Left colon (tissue), 2 donors: Measurements from ENCODE around the gene CNGA3. TPM values are rescaled to one million over a fixed set of nuclear protein-coding genes. Genes with fewer than 3 reads are reported as not detected.
A peak's percentile ranks its signal among the peaks of the same experiment; 100 is the strongest.
"Not testable (repeated sequence)": the region's sequence is repeated elsewhere in the genome, so short reads cannot be mapped to it uniquely, and the experiment has no call there.

Experiments
- ATAC-seq: fragments of 200-7000 bp; cut with Tn5 transposase; one replicate; pipeline ENCODE4 v1.9.1; 2020; ENCODE audit warnings: mild to moderate bottlenecking, moderate library complexity
- DNase-seq, 2 donors: peaks; one replicate each; pipeline ENCODE4 v3.0.0-alpha.2; 2020
- intact Hi-C, 2 donors: fragments of 100-400 bp; cut with DNase I in 1 of 2; cut with micrococcal nuclease in 1 of 2; formaldehyde crosslinking; loops; one replicate each; pipeline versions ENCODE4 v1.11.2 to v1.14.0; 2022; cut with DNase I, micrococcal nuclease
- total RNA-seq, 2 donors: library from RNA; stranded (reverse); fragmentation: NEBNext Ultra II Directional; extraction: Animal tissue kit (Norgen Biotek cat#: 25700); gene quantifications; one replicate each; pipeline ENCODE4 v1.2.1, GENCODE V29; 2021
- donor health status: DM: no; HTN: no; CAD: no.
- donor health status: DM: yes; HTN: yes; CAD: no.

Gene CNGA3
- total RNA-seq, 2 donors from 2014 or later = 0.27 to 1.3 TPM

GRCh38 chr2:98416383-98417159, 70.3 kb downstream of the CNGA3 start:
- ATAC-seq = no peak
- intact Hi-C loops = no loop called here
- no peak for DNase-seq

DNA sequence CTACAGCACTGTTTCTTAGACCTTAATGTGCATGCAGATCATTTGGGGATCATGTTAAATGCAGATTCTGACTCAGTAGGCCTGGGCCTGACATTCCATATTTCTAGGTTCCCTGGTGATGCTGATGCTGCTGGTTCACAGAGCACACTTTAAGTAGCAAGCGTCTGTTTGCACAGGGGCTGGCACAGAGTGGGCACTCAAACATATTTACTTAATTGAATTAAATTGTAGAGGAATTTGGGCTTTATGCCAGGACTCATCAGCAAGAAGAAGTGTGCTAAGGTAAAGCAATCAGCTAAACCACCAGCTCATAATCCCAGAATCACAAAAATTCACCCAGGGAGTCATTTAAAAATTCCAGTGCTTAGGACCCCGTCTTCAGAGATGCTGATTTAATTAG, 73.3 kb downstream of the CNGA3 start:
- ATAC-seq (no peak), DNase-seq (no peak)
- intact Hi-C loops = no loop called here

GRCh38 chr2:98419977-98420725, 73.9 kb downstream of the CNGA3 start:
- DNase-seq (no peak), ATAC-seq (no peak)
- intact Hi-C loops = no loop called here

GRCh38 chr2:98422449-98422848, 76.2 kb downstream of the CNGA3 start:
- DNase-seq = no peak
- no peak for ATAC-seq
- intact Hi-C loops = no loop called here

DNA sequence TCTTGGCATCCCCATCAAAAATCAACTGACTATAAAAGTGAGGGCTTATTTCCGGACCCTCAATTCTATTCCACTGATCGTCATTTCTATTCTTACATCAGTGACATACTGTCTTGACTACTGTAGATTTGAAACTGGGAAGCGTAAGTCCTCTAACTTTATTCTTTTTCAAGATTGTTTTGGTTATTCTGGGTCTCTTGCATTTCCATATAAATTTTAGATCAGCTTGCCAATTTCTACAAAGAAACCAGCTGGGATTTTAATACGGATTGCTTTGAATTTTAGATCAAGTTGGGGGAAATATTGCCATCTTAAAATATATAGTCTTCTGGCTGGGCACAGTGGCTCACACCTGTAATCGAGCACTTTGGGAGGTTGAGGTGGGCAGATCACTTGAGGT, 80.5 kb downstream of the CNGA3 start:
- intact Hi-C loops = no loop called here
- ATAC-seq (no peak), DNase-seq (no peak)

- intact Hi-C loops = no loop called here
- ATAC-seq (no peak), DNase-seq (no peak)
These were observed 85.9 kb downstream of the CNGA3 start for GRCh38 chr2:98432145-98432544.

DNA sequence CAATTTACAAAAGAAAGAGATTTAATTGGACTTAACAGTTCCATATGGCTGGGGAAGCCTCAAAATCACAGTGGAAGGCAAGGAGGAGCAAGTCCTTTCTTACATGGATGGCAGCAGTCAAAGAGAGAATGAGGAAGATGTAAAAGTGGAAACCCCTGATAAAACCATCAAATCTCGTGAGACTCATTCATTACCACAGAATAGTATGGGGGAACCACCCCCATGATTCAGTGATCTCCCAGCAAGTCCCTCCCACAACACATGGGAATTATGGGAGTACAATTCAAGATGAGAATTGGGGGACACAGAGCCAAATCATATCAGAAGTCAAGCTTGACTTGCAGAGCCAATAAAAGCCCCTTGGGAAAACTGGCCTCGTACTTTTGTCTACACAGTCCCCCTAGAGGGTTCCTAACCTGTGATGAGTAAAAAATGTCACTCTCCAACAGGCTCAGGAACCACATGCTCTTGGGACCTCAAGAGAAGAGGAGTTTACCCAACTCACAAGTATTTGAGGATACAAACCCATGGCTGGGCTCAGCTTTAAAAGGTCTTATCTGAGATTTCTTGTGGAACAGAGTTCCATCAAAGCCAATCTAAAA, 87.2 kb downstream of the CNGA3 start:
- intact Hi-C loops = no loop called here
- DNase-seq (no peak), ATAC-seq (no peak)

DNA sequence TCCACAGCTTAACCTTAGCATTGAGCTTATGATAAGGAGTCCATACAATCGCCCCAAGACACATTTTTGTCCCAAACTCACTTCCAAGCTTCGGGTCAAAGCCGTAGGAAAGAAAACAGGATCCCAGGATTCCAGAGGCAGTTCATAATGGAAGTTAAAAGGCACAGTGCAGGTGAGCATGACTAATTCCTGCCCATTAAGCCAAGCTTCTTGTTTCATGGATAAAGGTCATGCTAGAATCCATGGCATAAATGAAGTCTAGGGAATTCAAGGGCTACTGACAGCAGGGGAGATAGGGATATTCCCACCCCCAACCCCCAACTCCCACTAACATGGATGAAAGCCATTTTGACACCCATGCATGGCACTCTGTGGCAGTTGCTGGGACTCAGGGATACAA, 88.2 kb downstream of the CNGA3 start:
- ATAC-seq (no peak), DNase-seq (no peak)
- intact Hi-C loops = no loop called here

DNA sequence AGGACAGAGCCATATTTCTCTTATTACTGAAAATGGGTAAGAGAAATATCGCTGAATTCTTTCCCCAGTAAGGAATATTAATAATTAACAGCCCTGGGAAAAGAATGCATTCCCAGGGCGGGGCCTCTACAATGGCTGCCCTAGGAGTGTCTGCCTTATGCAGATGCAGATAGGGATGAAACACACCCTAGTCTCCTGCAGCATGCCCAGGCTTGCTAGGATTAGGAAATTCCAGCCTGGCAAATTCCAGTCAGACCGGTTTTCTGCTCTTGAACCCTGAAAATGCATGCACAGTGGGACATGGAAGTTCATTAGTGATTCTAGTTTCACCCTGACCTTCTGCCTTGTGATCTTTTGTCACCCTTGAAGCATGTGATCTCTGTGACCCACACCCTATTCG, 89.4 kb downstream of the CNGA3 start:
- intact Hi-C loops, ATAC-seq, DNase-seq: not testable (repeated sequence)

- no peak for ATAC-seq
- DNase-seq = no peak
- intact Hi-C loops = no loop called here
These were observed 90.5 kb downstream of the CNGA3 start for GRCh38 chr2:98436734-98437133.

DNA sequence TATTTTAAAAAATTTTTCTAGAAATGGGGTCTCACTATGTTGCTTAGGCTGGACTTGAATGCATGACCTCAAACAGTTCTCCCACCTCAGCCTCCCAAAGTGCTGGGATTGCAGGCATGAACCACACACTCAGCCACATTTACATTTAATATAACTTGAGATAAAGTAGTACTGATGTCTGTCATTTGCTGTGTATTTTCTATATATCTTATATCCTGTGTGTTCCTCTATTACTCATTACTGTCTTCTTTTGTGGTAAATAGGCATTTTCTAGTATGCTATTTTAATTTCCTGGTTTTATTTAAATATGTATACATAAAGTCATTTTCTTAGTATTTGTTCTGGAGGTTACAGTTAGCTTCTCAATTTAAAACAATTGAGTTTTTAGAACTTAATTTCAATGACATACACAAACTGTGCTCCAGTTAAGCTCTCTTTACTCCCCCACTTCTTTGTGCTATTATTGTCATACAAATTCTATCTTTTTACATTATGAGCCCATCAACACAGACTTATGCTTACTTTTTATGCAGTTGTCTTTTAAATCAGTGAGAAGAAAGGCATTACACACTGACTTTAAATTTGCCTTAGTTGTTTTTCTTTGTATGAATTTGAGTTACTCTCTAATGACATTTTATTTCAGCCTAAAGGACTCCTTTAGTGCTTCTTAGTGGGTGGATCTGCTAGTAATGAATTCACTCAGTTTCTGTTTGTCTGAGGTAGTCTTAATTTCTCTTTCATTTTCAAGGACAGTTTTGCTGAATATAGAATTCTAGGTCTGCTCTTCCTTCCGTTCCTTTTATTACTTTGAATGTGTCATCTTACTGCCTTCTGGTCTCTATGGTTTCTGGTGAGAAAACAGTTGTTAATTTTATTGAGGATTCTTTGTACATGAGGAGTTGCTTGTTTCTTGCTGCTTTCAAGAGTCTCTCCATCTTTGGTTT, 92.2 kb downstream of the CNGA3 start:
- DNase-seq = no peak
- intact Hi-C loops = no loop called here
- peak; percentile 51 for ATAC-seq

GRCh38 chr2:98441706-98442450, 95.6 kb downstream of the CNGA3 start:
- intact Hi-C loops = no loop called here
- DNase-seq = peak in 1 of 2 donors; percentile 68
- ATAC-seq = peak; percentile 28

GRCh38 chr2:98442488-98442887, 96.2 kb downstream of the CNGA3 start:
- DNase-seq = no peak
- intact Hi-C loops = no loop called here
- no peak for ATAC-seq

- DNase-seq (peak; percentile 66 to 82), ATAC-seq (peak; percentile 90)
- intact Hi-C loops = no loop called here
These were observed 98.3 kb downstream of the CNGA3 start, which contains the start of gene INPP4A for GRCh38 chr2:98444436-98445176. Gene INPP4A, plus strand, starts transcription at chr2:98444858. Its CDS starts 75,191 bp downstream, at chr2:98520049.

DNA sequence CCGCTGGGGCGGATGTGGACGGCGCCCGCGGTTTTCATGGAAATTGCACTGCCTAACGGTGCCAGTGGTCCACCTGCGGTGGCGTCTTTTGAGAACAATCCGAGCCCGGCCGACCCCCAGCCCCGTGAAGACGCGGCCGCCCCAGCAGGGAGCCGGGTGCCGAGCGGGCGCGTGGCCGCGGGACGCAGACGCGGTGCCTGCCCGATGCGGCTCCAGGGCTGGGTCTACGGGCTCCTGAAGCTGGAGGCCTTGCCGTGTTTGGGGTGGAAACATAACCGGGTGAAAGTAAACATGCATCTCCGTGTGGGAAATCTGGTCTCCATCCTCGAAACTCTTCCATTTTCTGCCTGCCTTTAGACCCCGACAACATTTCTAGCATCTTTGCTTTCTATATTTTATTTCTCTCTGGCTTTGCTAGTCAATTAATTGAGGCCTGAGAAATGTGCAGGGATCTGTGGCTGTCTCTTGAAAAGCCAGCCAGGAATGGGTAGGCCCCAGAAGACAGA, 99.0 kb downstream of the CNGA3 start:
- DNase-seq = peak in 1 of 2 donors; percentile 50
- intact Hi-C loops = no loop called here
- ATAC-seq = peak; percentile 45

GRCh38 chr2:98445683-98446581, 99.7 kb downstream of the CNGA3 start:
- ATAC-seq = no peak
- intact Hi-C loops = no loop called here
- DNase-seq = no peak
